GM12864 (cell line): ENCODE results near the gene CDH13.

Experiments
- DNase-seq: peaks from one replicate; pipeline ENCODE4 v3.0.0-alpha.2; 2011; ENCODE audit warnings: low read depth
- H3K4me3 ChIP-seq: 2 replicates; pipeline ENCODE4 v1.5.1; 2011; ENCODE audit warnings: mild to moderate bottlenecking, low read depth, low read length, control low read depth
- CTCF ChIP-seq: IDR thresholded peaks from 2 replicates; pipeline ENCODE4 v1.5.1; 2011; ENCODE audit warnings: low read depth, mild to moderate bottlenecking, moderate library complexity, low read length, control low read depth, inconsistent platforms; ENCODE audit errors: missing control alignments

The CDH13 gene

DNA sequence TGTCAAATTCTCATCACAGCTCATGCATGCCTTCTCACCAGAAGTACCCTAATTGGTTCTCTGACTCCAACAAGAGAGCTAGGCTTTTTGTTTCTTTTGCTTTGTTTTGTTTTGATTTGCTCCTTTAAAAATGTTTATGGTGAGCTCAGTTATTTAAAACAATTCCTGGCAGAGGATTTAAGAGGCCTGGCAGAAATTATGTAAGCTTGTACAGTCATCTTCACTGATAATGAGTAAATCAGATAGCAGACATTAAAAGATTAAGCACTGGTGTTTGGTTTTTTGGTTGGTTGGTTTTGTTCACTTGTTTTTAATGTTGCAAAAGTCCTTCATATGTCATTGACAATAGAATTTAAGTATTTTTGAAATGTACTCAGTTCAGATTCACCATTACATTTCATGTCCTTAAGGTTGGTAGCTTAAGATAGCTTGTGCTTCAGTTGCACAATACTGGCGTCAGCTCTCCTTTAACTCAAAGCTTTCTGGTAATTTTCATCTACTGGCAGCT is 378.9 kb downstream of the CDH13 start:
- H3K4me3 ChIP-seq, result no peak overlapping the region
- no peak for TF ChIP-seq CTCF
- no peak for DNase-seq

GRCh38 chr16:83010776-83011720 is 384.3 kb downstream of the CDH13 start:
- no peak overlapping the region for H3K4me3 ChIP-seq
- no peak for TF ChIP-seq CTCF
- DNase-seq, result no peak

GRCh38 chr16:83011939-83012338 is 385.2 kb downstream of the CDH13 start:
- no peak for DNase-seq

GRCh38 chr16:83013071-83013470 is 386.3 kb downstream of the CDH13 start:
- TF ChIP-seq CTCF, result no peak
- no peak for DNase-seq
- H3K4me3 ChIP-seq, result no peak overlapping the region

More at GRCh38 chr16:83011939-83012338, 385.2 kb downstream of the CDH13 start:
- TF ChIP-seq CTCF, result no peak
- H3K4me3 ChIP-seq, result no peak overlapping the region

GRCh38 chr16:83019963-83020362 is 393.2 kb downstream of the CDH13 start:
- H3K4me3 ChIP-seq, result no peak overlapping the region
- no peak for DNase-seq
- TF ChIP-seq CTCF, result no peak

- no peak for TF ChIP-seq CTCF
- H3K4me3 ChIP-seq, result no peak overlapping the region
- no peak for DNase-seq
Observed at GRCh38 chr16:83021045-83021444, 394.3 kb downstream of the CDH13 start.

DNA sequence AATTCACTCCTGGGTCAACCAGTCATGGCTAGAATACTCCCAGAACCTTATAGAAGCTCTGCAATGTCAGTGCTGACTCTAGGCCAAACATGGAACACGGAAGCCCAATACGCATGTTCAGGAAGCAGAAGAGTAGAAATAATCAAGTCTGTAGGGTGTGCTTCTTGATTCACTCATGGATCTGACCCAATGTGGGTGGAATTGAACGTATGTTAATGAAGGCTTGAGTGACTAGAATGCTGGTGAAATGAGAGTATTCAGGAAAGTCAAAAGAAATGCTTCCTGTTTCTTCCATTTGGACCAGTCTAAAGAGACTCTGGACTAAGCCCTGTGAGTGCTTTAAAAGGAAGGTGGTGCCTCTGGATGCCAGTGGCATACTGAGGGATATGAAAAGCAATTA is 395.0 kb downstream of the CDH13 start:
- H3K4me3 ChIP-seq, result no peak overlapping the region
- DNase-seq, result no peak
- no peak for TF ChIP-seq CTCF
